ENCODE results near the gene YAP1. TPM values are rescaled to one million over a fixed set of nuclear protein-coding genes. Genes with fewer than 3 reads are reported as not detected.

YAP1 gene
- total RNA-seq, 2 experiments from 2014 or later = not detected

GRCh38 chr11:102239448-102239847 is 129.2 kb downstream of the YAP1 start:
- peaks cover 10% of the 10 kb centered on the region for H3K27me3 Mint-ChIP-seq
- no peak overlapping the region for H3K4me3 Mint-ChIP-seq
- DNase-seq (no peak), ATAC-seq (no peak)
- no peak for TF ChIP-seq CTCF (IDR thresholded peaks at IDR 0.05)
- ChIA-PET POLR2A (no interaction called here), CTCF (no interaction called here)
- H3K36me3 Mint-ChIP-seq (ENCODE audit: low read depth) = no peaks in the 10 kb centered on the region
- H3K4me1 Mint-ChIP-seq (ENCODE audit: low read depth) = no peaks in the 10 kb centered on the region
- no peak overlapping the region for H3K27ac Mint-ChIP-seq
- intact Hi-C loops (cut with micrococcal nuclease) = no loop called here
- no peaks in the 10 kb centered on the region for H3K9me3 Mint-ChIP-seq

- no peaks in the 10 kb centered on the region for H3K36me3 Mint-ChIP-seq (ENCODE audit: low read depth)
- peaks cover 10% of the 10 kb centered on the region for H3K27me3 Mint-ChIP-seq
- H3K4me1 Mint-ChIP-seq (ENCODE audit: low read depth) = no peaks in the 10 kb centered on the region
- POLR2A ChIA-PET = no interaction called here
- ATAC-seq (no peak), DNase-seq (no peak)
- CTCF ChIA-PET = no interaction called here
- intact Hi-C loops (cut with micrococcal nuclease) = no loop called here
- H3K9me3 Mint-ChIP-seq = no peaks in the 10 kb centered on the region
- H3K27ac Mint-ChIP-seq = no peak overlapping the region
- no peak for TF ChIP-seq CTCF (IDR thresholded peaks at IDR 0.05)
- H3K4me3 Mint-ChIP-seq = no peak overlapping the region
Measured at GRCh38 chr11:102239911-102240310, 129.7 kb downstream of the YAP1 start.

GRCh38 chr11:102240502-102240901 is 130.3 kb downstream of the YAP1 start:
- H3K4me1 Mint-ChIP-seq (ENCODE audit: low read depth) = no peaks in the 10 kb centered on the region
- no peaks in the 10 kb centered on the region for H3K9me3 Mint-ChIP-seq
- CTCF ChIA-PET = no interaction called here
- POLR2A ChIA-PET = no interaction called here
- intact Hi-C loops (cut with micrococcal nuclease) = no loop called here
- TF ChIP-seq CTCF (IDR thresholded peaks at IDR 0.05) = no peak
- H3K27ac Mint-ChIP-seq = no peak overlapping the region
- no peak overlapping the region for H3K4me3 Mint-ChIP-seq
- ATAC-seq (no peak), DNase-seq (no peak)
- peaks cover 8% of the 10 kb centered on the region for H3K27me3 Mint-ChIP-seq
- no peaks in the 10 kb centered on the region for H3K36me3 Mint-ChIP-seq (ENCODE audit: low read depth)

GRCh38 chr11:102241026-102241425 is 130.8 kb downstream of the YAP1 start:
- ChIA-PET CTCF (no interaction called here), POLR2A (no interaction called here)
- Mint-ChIP-seq H3K4me1 (ENCODE audit: low read depth) (no peaks in the 10 kb centered on the region), H3K9me3 (no peaks in the 10 kb centered on the region), H3K27me3 (peaks cover 8% of the 10 kb centered on the region), H3K27ac (no peak overlapping the region), H3K4me3 (no peak overlapping the region), H3K36me3 (ENCODE audit: low read depth) (no peaks in the 10 kb centered on the region)
- ATAC-seq = no peak
- no peak for TF ChIP-seq CTCF (IDR thresholded peaks at IDR 0.05)
- intact Hi-C loops (cut with micrococcal nuclease) = no loop called here
- DNase-seq = no peak

GRCh38 chr11:102243399-102243884 is 133.2 kb downstream of the YAP1 start:
- no peak for DNase-seq
- intact Hi-C loops (cut with micrococcal nuclease) = no loop called here
- ChIA-PET POLR2A (no interaction called here), CTCF (interaction anchor here (2.8 kb wide), 1 partner anchor 9 kb away, joined by 8 read pairs; no protein-coding TSS in a partner anchor)
- Mint-ChIP-seq H3K9me3 (no peaks in the 10 kb centered on the region), H3K27ac (no peak overlapping the region), H3K27me3 (peaks cover 4% of the 10 kb centered on the region), H3K4me1 (ENCODE audit: low read depth) (no peaks in the 10 kb centered on the region), H3K36me3 (ENCODE audit: low read depth) (no peaks in the 10 kb centered on the region), H3K4me3 (no peak overlapping the region)
- ATAC-seq = no peak
- no peak for TF ChIP-seq CTCF (IDR thresholded peaks at IDR 0.05)

Data from activated CD8-positive, alpha-beta T cell treated with anti-CD3 and anti-CD28 coated beads for 36 hours (primary cell).